DMS114 treated with DMSO at 0.1 percent for 48 hours (cell line): Measurements from ENCODE around the gene ZNF541.
A peak's percentile ranks its signal among the peaks of the same experiment; 100 is the strongest.

Source experiments
- DNase-seq: peaks from one replicate; lab custom pipeline; 2025; ENCODE audit not compliant: unreplicated experiment; lab: John Stamatoyannopoulos, UW

Gene ZNF541

GRCh38 chr19:47573071-47574026 lies at the start of gene ZNF541:
ZNF541 (minus strand) TSS chr19:47573148; CDS start chr19:47555856, 17,292 bp downstream.
- DNase-seq, result peak; percentile 13

DNA sequence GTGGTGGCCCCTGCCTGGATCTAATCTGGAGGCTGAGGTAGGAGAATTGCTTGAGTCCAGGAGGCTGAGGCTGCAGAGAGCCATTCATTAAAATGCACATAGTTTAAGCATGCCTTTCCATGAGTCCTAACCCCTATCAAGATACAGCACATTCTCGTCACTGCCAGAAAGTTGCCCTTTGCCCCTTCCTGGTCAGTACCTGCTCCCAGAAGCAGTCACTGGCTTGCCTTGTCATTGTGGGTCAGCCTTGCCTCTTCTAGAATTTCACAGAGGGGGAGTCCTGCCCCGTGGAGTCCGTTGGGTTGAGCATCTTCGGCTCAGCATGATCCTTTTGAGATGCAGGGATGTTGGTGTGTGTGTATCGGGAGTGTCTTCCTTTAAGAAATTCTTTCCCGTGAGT lies 46.8 kb upstream of the ZNF541 start:
- no peak for DNase-seq

DNA sequence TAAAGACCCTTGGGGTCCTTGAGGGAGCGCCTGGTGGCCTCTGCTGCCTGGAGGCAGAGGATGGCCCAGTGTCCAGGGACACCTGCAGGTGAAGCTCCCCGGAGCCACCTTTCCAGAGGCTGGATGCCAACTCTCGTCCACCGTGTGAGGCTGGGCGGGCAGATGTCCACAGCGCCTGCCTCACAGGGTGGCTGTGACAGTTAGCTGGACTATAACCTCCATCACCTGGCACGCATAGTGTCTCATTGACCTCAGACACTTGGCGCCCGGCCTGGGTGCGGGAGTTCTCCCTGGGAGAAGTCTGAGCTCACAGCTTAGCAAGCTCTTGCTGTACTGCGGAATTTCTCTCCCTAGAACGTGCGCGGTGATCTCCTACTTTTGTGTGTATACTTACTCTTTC lies 45.8 kb upstream of the ZNF541 start:
- DNase-seq, result no peak

DNA sequence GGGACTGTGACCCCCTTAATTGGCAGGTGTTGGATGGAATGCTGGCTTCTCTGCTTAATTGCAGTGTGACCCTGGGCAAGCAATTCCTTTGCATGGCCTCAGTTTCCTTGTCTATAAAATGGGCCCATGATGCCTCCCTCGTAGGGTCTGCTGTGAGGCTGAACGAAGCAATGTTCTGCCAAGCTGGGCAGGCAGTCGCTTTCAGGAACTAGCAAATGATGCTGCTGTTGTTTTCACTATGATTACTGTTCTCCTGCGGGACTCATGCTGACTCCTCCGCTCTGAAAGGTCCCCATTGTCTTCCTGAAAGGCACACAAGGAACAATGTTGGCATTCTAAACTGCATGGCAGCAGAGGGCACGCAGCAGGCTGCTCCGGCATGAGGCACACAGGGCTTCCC lies 42.8 kb upstream of the ZNF541 start:
- no peak for DNase-seq

GRCh38 chr19:47615230-47615629 lies 42.3 kb upstream of the ZNF541 start:
- DNase-seq, result no peak

GRCh38 chr19:47614559-47614958 lies 41.6 kb upstream of the ZNF541 start:
- DNase-seq, result no peak

DNA sequence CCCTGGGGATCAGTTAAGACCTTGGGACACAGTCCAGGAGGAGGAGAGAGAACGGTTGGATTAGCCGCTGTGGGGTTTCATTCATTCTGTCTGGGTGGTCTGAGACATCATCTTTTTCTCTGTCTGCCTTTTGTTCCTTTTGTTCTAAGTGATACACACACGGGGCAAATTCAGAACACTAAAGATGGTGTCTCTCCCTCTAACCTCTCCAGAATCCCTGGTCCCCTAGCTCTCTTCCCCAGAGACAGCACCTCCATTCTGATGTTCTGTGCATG lies 41.0 kb upstream of the ZNF541 start:
- no peak for DNase-seq

DNA sequence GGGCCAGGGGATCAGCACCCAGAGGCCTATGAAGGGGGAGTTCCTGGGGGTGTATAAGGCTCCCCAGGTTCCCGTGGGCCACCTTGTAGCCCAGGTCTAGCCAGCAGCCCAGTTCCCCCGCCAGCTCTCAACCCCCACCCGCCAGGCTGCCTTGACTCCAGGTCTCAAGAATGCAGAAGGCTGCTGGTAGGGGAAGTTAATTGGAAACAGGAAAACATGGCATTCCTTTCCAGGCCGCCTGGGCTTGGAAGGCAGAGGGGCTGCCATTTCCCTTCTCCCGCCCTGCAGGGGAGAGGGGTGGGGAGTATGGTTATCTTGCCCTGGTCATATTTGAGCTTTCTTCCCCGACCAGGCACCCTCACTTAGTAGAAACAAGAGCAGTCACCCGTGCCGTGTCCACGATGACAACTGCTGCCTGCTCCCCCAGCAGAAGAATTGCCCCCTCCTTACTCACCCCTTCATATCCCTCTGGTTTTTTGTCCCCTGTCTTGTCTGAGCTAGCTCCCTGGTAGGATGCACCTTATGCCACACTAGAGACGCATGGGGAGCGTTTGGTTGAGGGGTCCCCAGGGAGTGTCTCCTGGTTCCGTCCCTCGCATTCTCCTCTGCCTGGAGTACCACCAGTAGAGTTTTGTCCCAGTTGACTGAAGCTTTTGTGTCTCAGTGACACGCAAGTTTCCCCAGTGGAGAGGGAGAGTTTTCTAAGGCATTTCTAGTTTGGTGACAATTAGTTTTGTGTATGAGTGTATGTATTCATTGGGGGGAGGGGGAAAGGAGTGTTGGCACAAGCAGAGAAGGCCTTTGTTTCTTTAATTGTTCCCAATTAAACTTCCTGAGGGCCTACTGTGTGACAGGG lies 40.4 kb upstream of the ZNF541 start:
- DNase-seq, result no peak

DNA sequence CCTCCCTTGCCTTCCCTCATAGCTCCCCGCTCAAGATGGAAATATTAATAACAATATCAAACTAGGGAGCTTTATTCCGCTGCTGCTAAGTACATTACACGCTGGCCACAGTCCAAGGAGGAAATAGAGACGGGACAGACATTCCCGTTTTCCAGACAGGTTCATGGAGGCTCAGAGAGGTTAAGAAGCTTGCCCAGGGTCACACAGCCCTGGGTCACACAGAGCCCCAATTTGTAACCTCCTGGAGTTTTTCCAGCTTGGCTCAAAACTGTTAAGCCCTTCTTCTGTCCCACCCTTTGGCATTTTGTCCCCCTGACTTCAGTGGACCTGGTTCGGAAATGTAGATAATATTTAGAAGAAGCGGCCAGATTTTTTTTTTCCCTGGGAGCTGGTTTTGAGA lies 38.0 kb upstream of the ZNF541 start:
- no peak for DNase-seq

DNA sequence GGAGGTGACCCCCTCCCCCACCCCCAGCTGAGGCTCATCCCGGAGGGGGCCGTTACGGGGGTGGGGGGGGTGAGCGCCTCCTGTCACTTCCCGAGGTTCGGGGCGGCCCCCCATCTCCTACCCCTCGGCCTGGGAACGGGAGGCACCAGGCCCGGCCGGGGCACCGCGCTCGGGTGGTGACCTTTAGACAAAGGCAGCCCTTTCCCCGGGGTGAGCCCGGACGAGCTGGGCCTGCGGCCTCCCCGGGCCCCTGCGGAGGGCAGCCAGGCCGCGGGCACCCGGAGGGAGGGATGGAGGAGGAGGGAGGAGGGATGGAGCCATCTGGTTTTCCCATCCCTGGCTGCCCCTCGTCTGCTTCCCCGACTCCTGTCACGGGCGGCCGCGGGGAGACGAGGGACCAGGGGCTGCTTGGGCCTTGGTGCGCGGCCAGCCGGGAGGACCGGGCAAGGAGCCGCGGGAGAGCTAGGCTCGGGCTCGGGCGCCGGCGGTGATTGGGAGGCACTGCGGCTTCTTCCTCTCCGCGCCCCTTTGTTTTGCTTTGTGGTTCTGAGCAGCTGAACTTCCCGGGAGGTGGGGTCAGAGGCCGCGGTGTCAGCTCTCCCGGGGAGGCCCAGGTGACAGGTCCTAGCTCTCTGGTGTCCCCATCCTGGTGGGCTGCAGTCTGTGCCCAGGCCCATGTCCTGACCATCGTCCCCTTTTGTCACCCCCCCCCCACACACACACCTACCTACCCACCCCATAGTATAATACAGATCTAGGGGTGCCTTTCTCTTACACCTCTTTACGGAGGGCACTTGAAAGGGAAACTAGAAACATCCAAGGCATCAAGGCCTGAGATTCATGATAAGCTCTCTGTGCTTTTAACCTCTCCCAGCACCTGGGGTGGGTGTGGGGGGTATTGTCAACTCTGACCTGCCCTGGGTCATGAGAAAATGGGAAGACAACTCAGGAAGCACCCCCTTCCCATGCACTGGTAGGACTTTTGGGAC lies 37.3 kb upstream of the ZNF541 start:
- no peak for DNase-seq

DNA sequence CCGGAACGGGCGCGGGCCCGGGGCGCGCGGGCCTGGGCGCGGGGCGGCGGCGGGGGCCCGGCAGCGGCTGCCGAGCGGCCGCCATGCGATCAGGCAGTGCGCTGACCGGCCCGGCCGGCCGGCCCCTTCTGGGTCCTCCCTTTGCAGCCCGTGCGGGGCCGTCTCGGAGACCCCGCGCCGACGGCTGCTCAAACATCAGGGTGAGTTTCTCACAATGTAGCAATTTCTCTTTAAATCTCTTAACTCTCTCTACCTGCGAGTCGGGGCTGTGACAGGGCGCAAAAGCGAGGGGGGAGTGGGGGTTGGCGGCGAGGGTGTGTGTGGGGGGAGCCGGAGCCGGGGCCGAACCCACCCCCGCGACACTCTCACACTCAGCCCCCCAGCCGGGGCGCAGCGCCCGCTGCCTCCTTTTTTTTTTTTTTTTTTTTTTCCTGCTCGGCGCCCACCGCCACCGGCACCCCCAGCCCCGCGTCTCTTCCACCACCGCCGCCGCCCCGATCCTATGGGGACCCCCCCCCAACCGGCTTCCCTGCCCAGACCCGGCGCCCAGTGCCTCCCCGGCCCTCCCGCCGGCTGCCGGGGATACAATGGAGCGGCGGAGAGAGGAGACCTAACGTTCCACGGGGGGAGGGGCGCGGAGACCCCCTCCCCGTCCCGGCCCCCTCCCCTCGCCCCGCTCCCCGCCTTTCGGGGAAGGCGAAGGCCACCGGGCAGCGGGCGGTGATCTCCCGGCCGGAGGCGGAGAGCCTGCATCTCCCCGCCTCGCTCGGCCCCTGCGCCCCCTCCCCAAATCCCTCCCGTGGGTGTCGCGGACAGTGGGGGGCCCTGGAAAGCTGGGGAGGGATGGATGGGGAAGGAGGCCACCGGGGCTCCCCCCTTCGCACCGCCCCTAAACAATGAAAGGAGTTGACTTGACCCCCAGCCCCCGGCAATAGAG lies 36.3 kb upstream of the ZNF541 start, which contains the start of gene BICRA:
Gene BICRA, plus strand, starts transcription at position 166 of the 937 bp plus-strand sequence. CDS start 64,441 bp downstream, outside the sequence.
- DNase-seq, result peak; percentile 24

- peak; percentile 41 for DNase-seq
These were observed 35.3 kb upstream of the ZNF541 start for GRCh38 chr19:47608074-47608918.

GRCh38 chr19:47607564-47608073 lies 34.7 kb upstream of the ZNF541 start:
- DNase-seq, result no peak

- no peak for DNase-seq
These were observed 31.0 kb upstream of the ZNF541 start for GRCh38 chr19:47603706-47604565.

DNA sequence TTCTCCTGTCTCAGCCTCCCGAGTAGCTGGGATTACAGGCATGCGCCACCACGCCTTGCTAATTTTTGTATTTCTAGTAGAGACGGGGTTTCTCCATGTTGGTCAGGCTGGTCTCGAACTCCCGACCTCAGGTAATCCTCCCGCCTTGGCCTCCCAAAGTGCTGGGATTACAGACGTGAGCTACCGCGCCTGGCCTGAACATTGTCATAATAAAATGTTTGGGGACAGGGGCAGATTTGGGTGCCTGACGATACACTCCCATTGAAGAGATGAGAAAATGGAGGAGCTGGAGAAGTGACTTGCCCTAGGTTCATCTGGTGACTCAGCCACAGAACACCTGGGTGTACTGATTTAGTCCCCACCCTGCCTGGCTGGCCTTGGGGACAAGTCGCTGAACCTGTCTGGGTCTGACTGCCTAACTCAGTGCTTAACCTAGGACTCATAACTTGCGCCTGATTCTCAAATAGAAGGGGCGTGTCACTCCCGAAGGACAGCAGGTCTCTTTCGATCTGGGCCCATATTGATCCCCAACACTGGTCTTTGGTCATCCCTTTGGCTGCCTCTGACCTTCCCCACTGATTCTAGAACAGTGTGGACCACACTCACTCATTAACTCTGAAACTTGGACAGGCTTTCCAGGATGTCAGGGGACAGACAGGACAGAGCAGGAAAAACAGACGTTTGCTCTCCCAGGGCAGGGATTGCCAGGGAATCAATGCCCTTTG lies 28.4 kb upstream of the ZNF541 start:
- DNase-seq, result no peak

GRCh38 chr19:47600246-47601179 lies 27.6 kb upstream of the ZNF541 start:
- peak; percentile 86 for DNase-seq
